ENCODE data around the gene TMEM120B. TPM values are rescaled to one million over a fixed set of nuclear protein-coding genes. Genes with fewer than 3 reads are reported as not detected.
"Not testable (repeated sequence)": the region's sequence is repeated elsewhere in the genome, so short reads cannot be mapped to it uniquely, and the experiment has no call there.

Gene TMEM120B
- total RNA-seq, 6 donors from 2014 or later, result 8.9 to 23.0 (median 14.2) TPM

GRCh38 chr12:121788176-121788818 is 75.7 kb downstream of the TMEM120B start:
- no peaks in the 10 kb centered on the region for H3K27me3 ChIP-seq
- TF ChIP-seq EP300 (IDR thresholded peaks at IDR 0.05) (no peak), POLR2A (IDR thresholded peaks at IDR 0.05) (no peak), POLR2AphosphoS5 (IDR thresholded peaks at IDR 0.05) (no peak), CTCF (IDR thresholded peaks at IDR 0.05) (no peak)
- ATAC-seq (ENCODE audit: low FRiP score in 2 of 2) (no peak), DNase-seq (no peak)
- H3K9me3 ChIP-seq, result no peaks in the 10 kb centered on the region
- H3K4me1 ChIP-seq, result peaks cover 23 to 73% (median 60%) of the 10 kb centered on the region in 4 donors
- WGBS, 2 donors, result 63 to 70% methylated on average over 7 of the region's 7 CpGs
- no peaks in the 10 kb centered on the region for H3K36me3 ChIP-seq
- peak overlapping the region in 3 of 4 donors; percentile 83 to 94 (median 85) for H3K27ac ChIP-seq
- no peak overlapping the region for H3K4me3 ChIP-seq

- WGBS, 2 donors, result 56 to 74% methylated on average over 8 to 12 of the region's 13 CpGs
- ATAC-seq (ENCODE audit: low FRiP score in 2 of 2) (peak in 1 of 2 donors; percentile 18), DNase-seq (no peak)
- no peaks in the 10 kb centered on the region for H3K9me3 ChIP-seq
- TF ChIP-seq EP300 (IDR thresholded peaks at IDR 0.05), result no peak
- peak in 1 of 4 donors; percentile 22 for TF ChIP-seq POLR2A (IDR thresholded peaks at IDR 0.05)
- peak in 1 of 2 donors; percentile 52 for TF ChIP-seq POLR2AphosphoS5 (IDR thresholded peaks at IDR 0.05)
- H3K27ac ChIP-seq, result peak overlapping the region; percentile 79 to 94 (median 84)
- H3K27me3 ChIP-seq, result no peaks in the 10 kb centered on the region
- peaks cover 33 to 83% (median 69%) of the 10 kb centered on the region in 4 donors for H3K4me1 ChIP-seq
- H3K4me3 ChIP-seq, result peak overlapping the region in 3 of 4 donors; percentile 9 to 26 (median 24)
- H3K36me3 ChIP-seq, result no peaks in the 10 kb centered on the region
Observed at GRCh38 chr12:121789233-121789781, 76.8 kb downstream of the TMEM120B start.

GRCh38 chr12:121789800-121790728 is 77.5 kb downstream of the TMEM120B start:
- Histone ChIP-seq H3K27me3 (no peaks in the 10 kb centered on the region), H3K27ac (peak overlapping the region; percentile 79 to 94 (median 84)), H3K9me3 (no peaks in the 10 kb centered on the region), H3K36me3 (no peaks in the 10 kb centered on the region), H3K4me1 (peaks cover 40 to 91% (median 77%) of the 10 kb centered on the region in 4 donors), H3K4me3 (peak overlapping the region in 3 of 4 donors; percentile 9 to 26 (median 24))
- DNase-seq (peak; percentile 88 to 92), ATAC-seq (ENCODE audit: low FRiP score in 2 of 2) (peak; percentile 33 to 52)
- TF ChIP-seq POLR2A (IDR thresholded peaks at IDR 0.05) (peak in 1 of 4 donors; percentile 65), CTCF (IDR thresholded peaks at IDR 0.05) (no peak), POLR2AphosphoS5 (IDR thresholded peaks at IDR 0.05) (peak in 1 of 2 donors; percentile 32), EP300 (IDR thresholded peaks at IDR 0.05) (no peak)
- 45 to 52% methylated on average over 23 to 28 of the region's 28 CpGs for WGBS, 2 donors

GRCh38 chr12:121790785-121791184 is 78.2 kb downstream of the TMEM120B start:
- 92 to 95% methylated on average over 8 of the region's 8 CpGs for WGBS, 2 donors

GRCh38 chr12:121791671-121792551 is 79.4 kb downstream of the TMEM120B start:
- no peak for ATAC-seq (ENCODE audit: low FRiP score in 2 of 2)
- Histone ChIP-seq H3K36me3 (peaks cover 0 to 11% (median 9%) of the 10 kb centered on the region in 4 donors), H3K9me3 (no peaks in the 10 kb centered on the region), H3K4me3 (peak overlapping the region in 3 of 4 donors; percentile 57 to 62 (median 57)), H3K27ac (peak overlapping the region; percentile 81 to 97 (median 88)), H3K27me3 (no peaks in the 10 kb centered on the region), H3K4me1 (peaks cover 55 to 98% (median 85%) of the 10 kb centered on the region in 4 donors)
- TF ChIP-seq CTCF (IDR thresholded peaks at IDR 0.05) (no peak), POLR2AphosphoS5 (IDR thresholded peaks at IDR 0.05) (no peak), POLR2A (IDR thresholded peaks at IDR 0.05) (no peak)
- WGBS, 2 donors, result 40 to 55% methylated on average over 10 to 11 of the region's 14 CpGs
- DNase-seq, result peak in 1 of 2 donors; percentile 75

More at GRCh38 chr12:121790785-121791184, 78.2 kb downstream of the TMEM120B start:
- not testable (repeated sequence) for H3K36me3 ChIP-seq; H3K4me3 ChIP-seq; H3K27me3 ChIP-seq; ATAC-seq (ENCODE audit: low FRiP score in 2 of 2); DNase-seq; H3K9me3 ChIP-seq
- Histone ChIP-seq H3K27ac (peak overlapping the region; percentile 79 to 94 (median 84)), H3K4me1 (peaks cover 47 to 98% (median 83%) of the 10 kb centered on the region in 4 donors)

All from upper lobe of left lung (tissue), 6 donors.